Colonic mucosa (tissue), 4 donors: ENCODE data around the gene NCKAP5. TPM values are rescaled to one million over a fixed set of nuclear protein-coding genes. Genes with fewer than 3 reads are reported as not detected.
A peak's percentile ranks its signal among the peaks of the same experiment; 100 is the strongest.

Experiments used
- DNase-seq: peaks from one replicate; pipeline ENCODE4 v3.0.0-alpha.2; 2020
- H3K27ac ChIP-seq: fragments of 200-600 bp; one replicate; pipeline ENCODE4 v1.8.0; 2021
- H3K27me3 ChIP-seq: fragments of 200-600 bp; one replicate; pipeline ENCODE4 v1.8.0; 2021
- H3K36me3 ChIP-seq: fragments of 200-600 bp; one replicate; pipeline ENCODE4 v1.8.0; 2021
- H3K4me1 ChIP-seq: fragments of 200-600 bp; one replicate; pipeline ENCODE4 v1.8.0; 2021; ENCODE audit warnings: mild to moderate bottlenecking
- H3K4me3 ChIP-seq: fragments of 200-600 bp; one replicate; pipeline ENCODE4 v1.8.0; 2021
- H3K9ac ChIP-seq, 2 donors: one replicate each; pipeline ENCODE4 v1.7.0; 2013; ENCODE audit warnings: control low read depth in 2 of 2, low read depth in 2 of 2, low read length in 2 of 2
- H3K9me3 ChIP-seq: fragments of 200-600 bp; one replicate; pipeline ENCODE4 v1.8.0; 2021
- intact Hi-C: fragments of 100-400 bp; cut with DNase I; formaldehyde crosslinking; loops from one replicate; pipeline ENCODE4 v1.14.1; 2022
- total RNA-seq, 2 donors: library from RNA; stranded (reverse); fragmentation: NEBNext Ultra II Directional in 1 of 2; extraction: Animal tissue kit (Norgen Biotek cat#: 25700) in 1 of 2; gene quantifications; one replicate each; pipeline ENCODE4 v1.2.1, GENCODE V29; 2021
- TF ChIP-seq, protein P1 (sequence below): fragments of 200-600 bp; IDR thresholded peaks from one replicate; pipeline ENCODE4 v1.8.0; 2022; ENCODE audit warnings: antibody characterized with exemption, mild to moderate bottlenecking
- donor health status: healthy.
- donor health status: DM: no; HTN: no; CAD: no.
- donor health status: DM: no; HTN: no; CAD: no.

The NCKAP5 gene
- total RNA-seq = 1 to 10 TPM; 2.9 to 3.7 TPM

DNA sequence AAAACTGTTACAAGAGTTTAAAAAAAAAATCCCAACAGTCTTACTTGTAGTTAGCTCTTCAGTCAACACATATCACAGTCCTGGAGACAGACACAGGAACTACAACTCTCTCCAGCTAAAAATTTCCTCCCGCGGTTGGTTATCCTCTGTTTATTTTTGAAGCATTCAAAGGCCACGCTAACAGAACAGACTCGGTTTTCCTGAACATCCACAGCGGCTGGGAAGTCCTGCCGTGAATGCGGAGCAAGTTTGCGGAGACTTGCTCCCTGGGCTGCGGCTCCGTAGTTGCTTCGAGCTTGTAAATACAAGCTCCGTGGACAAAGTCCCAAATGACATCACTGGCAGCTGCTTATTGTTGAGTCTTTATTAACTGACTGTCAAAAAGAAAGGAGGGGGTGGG lies at the start of gene NCKAP5:
Gene NCKAP5, minus strand, starts transcription at position 292 of the 400 bp plus-strand sequence. CDS start 50,937 bp downstream, outside the sequence.
- H3K27ac ChIP-seq = no peak within 1 kb of the TSS
- TF ChIP-seq, protein P1, sequence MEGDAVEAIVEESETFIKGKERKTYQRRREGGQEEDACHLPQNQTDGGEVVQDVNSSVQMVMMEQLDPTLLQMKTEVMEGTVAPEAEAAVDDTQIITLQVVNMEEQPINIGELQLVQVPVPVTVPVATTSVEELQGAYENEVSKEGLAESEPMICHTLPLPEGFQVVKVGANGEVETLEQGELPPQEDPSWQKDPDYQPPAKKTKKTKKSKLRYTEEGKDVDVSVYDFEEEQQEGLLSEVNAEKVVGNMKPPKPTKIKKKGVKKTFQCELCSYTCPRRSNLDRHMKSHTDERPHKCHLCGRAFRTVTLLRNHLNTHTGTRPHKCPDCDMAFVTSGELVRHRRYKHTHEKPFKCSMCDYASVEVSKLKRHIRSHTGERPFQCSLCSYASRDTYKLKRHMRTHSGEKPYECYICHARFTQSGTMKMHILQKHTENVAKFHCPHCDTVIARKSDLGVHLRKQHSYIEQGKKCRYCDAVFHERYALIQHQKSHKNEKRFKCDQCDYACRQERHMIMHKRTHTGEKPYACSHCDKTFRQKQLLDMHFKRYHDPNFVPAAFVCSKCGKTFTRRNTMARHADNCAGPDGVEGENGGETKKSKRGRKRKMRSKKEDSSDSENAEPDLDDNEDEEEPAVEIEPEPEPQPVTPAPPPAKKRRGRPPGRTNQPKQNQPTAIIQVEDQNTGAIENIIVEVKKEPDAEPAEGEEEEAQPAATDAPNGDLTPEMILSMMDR = no peak
- no peaks in the 10 kb centered on the region for H3K36me3 ChIP-seq
- peak within 1 kb of the TSS in 1 of 2 donors; percentile 0 for H3K9ac ChIP-seq
- peak; percentile 79 for DNase-seq
- intact Hi-C loops = loop anchor here (10.0 kb wide), 2 partner anchors 143 to 1023 kb away; no protein-coding TSS in a partner anchor
- no peaks in the 10 kb centered on the region for H3K4me1 ChIP-seq
- peak within 1 kb of the TSS; percentile 1 for H3K4me3 ChIP-seq
- H3K9me3 ChIP-seq = no peaks in the 10 kb centered on the region
- no peaks in the 10 kb centered on the region for H3K27me3 ChIP-seq

DNA sequence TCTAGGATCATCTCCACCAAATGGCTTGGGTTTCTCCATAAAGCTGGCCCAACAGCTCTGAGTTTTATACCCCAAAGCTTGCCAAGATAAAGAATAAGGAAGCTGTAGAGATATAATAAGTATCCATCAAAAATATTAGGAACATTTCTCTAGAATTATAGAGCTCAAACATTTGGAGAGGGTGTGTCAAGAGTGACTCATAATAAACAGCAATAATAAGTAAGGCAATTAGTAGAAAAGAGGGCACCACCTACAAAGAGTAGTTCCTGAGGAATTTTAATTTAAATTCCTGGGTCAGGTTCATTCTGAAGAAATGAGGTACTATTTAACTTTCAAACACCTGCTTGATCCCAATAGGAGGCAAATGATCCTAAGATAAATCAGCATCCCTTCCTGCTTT lies 41.4 kb upstream of the NCKAP5 start:
- Histone ChIP-seq H3K36me3 (no peaks in the 10 kb centered on the region), H3K4me1 (no peaks in the 10 kb centered on the region), H3K4me3 (no peak overlapping the region), H3K27me3 (no peaks in the 10 kb centered on the region), H3K9me3 (no peaks in the 10 kb centered on the region), H3K9ac (no peak overlapping the region), H3K27ac (no peak overlapping the region)
- intact Hi-C loops = no loop called here
- TF ChIP-seq, protein P1 = no peak
- DNase-seq = no peak

DNA sequence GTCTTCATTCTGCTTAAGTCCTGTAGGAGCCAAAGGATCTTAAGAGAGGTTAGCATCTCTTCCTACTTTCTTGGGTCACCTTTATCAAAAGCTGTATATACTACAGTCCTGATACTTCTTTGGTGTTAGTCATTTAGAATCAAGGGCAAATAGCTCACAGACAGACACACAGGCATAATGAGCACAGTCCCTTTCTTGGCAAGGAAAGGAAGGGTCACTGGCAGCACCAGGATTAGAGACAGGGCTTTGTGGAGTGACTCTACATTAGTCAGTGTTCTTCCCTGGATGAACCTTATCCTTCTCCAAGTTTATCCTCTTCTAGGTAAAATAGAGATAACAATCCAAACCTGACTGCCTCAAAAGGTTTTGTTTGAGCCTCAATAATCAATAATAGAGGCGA lies 40.0 kb upstream of the NCKAP5 start:
- TF ChIP-seq, protein P1 = no peak

DNA sequence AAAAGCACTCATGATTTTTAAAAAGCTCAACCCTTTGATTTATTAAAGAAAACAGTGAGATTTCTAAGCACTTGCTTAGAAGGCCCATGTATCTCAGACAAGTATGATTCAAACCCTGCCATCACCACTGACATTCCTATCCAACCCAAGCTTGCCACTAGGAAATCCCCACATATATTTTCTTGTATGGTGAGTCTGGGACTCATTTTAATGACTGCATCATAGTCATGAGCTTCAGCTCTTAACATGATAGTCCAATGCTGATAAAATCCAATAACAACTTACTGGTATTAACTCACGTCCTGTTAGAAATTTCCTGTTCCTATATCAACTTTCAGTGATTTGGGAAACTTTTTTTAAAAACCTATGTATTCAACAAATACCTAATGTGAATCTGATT lies 39.4 kb upstream of the NCKAP5 start:
- H3K4me3 ChIP-seq = no peak overlapping the region
- no peaks in the 10 kb centered on the region for H3K27me3 ChIP-seq
- TF ChIP-seq, protein P1 = no peak
- H3K36me3 ChIP-seq = no peaks in the 10 kb centered on the region
- no peak overlapping the region for H3K9ac ChIP-seq
- H3K27ac ChIP-seq = no peak overlapping the region
- DNase-seq = no peak
- intact Hi-C loops = no loop called here
- H3K9me3 ChIP-seq = no peaks in the 10 kb centered on the region
- H3K4me1 ChIP-seq = no peaks in the 10 kb centered on the region

More for the DNA sequence above, 40.0 kb upstream of the NCKAP5 start:
- no peak for DNase-seq
- no peaks in the 10 kb centered on the region for H3K4me1 ChIP-seq
- H3K9ac ChIP-seq = no peak overlapping the region
- no peaks in the 10 kb centered on the region for H3K9me3 ChIP-seq
- H3K36me3 ChIP-seq = no peaks in the 10 kb centered on the region
- no peaks in the 10 kb centered on the region for H3K27me3 ChIP-seq
- no peak overlapping the region for H3K27ac ChIP-seq
- intact Hi-C loops = no loop called here
- no peak overlapping the region for H3K4me3 ChIP-seq

DNA sequence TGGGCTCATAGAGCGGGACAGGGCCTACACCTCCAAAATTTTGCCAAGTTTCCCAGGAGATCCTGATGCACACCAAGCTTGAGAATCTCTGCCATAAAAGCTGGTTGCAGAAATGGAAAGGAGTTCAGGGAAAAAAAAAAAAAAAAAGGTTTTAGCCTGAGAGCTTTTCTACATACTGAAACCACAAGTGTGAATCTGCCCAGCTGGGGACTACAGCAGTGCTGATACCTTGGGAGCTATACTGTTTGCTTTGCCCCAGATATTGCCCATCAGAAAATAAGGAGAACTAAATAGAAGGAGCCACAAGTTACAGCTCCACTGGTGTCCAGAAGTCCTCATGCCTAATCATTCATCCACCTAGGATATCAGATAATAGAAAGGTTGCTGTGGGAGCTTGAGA lies 38.4 kb upstream of the NCKAP5 start:
- H3K4me3 ChIP-seq = no peak overlapping the region
- H3K27ac ChIP-seq = no peak overlapping the region
- no peaks in the 10 kb centered on the region for H3K27me3 ChIP-seq
- H3K36me3 ChIP-seq = no peaks in the 10 kb centered on the region
- intact Hi-C loops = no loop called here
- TF ChIP-seq, protein P1 = no peak
- H3K4me1 ChIP-seq = no peaks in the 10 kb centered on the region
- no peak overlapping the region for H3K9ac ChIP-seq
- H3K9me3 ChIP-seq = no peaks in the 10 kb centered on the region
- DNase-seq = no peak
